HG02981 (cell line): ENCODE results near the gene C10orf90.

Experiments used
- ATAC-seq: cut with Tn5 transposase; IDR thresholded peaks from one replicate; pipeline ENCODE4 v1.9.1; 2021; ENCODE audit warnings: mild to moderate bottlenecking, moderate library complexity; ENCODE audit not compliant: unreplicated experiment

Gene C10orf90

GRCh38 chr10:126674741-126675515, 4.4 kb upstream of the C10orf90 start:
- ATAC-seq, result no peak

GRCh38 chr10:126673565-126673964, 3.1 kb upstream of the C10orf90 start:
- no peak for ATAC-seq

DNA sequence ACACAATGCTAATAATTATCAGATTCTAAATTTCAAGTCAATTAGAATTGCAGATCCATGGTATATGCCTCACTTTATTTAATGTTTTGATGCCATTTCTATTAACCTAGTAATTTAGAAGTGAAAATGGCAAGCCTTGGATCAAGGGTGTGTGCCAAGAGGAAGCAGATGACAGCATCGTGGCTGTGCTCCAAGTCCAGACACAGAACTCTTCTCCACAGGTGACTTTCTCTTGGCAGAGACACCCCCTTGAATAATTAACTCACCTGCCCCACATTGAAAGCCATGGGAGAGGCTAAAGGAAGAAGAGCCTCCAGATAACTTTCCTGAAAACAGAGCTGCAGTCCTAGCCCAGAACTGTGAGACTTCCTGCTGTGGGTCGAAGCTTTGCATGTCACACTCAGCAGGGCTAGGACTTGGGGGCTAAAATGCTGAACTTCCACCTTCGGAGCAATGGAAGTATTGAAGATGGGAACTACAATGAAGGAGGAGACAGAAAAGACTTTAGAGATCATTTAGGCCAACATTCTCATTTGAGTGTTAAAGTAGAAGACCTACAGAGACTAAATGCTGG, 996 bp upstream of the C10orf90 start:
- no peak for ATAC-seq

DNA sequence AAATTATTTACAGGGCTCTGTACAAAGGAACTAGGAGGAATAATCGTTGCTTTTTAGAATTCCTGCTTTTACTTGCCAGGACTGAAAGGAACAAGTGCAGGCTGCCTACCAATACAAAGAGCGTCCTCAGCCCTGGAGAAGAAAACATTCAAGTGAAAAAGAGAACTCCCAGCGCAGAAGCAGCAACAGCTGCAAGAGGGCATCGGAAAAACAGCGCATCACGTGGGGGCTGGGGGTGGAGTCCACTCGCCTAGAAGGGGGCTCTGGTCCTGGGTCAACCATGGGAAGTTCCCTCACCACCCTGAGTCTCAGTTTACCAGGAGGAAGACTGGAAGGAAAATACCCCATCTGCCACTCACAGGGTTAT, 385 bp upstream of the C10orf90 start:
- no peak for ATAC-seq

GRCh38 chr10:126669168-126669567, 1.3 kb downstream of the C10orf90 start:
- ATAC-seq, result no peak

DNA sequence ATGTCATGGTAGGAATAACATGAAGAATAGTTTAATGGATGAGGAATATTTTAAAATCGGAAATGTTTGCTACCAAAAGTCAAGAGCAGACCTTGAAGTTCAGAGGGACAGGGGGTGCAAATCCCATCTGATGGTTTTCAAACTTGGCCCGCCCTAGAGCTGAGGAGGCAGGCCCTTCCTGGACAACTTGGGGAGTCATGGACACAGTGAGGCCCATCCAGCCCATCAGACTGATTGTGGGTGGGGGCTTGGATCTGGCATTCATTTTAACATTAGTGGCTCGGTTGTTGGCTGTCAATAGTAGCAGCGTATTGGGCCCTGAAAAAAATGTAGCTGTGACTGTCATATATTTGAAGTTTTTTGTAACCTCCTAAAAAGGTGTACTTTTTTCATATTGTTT, 2.0 kb downstream of the C10orf90 start:
- ATAC-seq, result no peak

DNA sequence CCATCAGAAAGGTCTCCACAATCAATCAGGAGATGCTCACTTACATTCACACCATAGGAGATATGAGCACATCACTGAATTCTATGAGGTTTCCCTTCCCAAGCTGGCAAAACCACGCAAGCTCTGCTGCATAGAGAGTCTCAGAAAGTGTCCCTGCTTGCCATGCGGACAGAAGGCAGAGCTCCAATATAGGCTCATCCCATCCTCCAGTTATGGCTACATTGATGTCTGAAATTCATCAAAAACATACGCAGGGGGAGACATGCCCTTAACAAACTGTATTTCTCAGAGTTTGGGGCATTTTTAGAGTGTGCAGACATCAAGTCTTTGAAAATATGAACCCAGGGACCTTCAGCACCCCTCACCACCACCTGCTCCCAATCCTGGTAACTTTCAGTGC, 2.9 kb downstream of the C10orf90 start:
- no peak for ATAC-seq

GRCh38 chr10:126665207-126665606, 5.3 kb downstream of the C10orf90 start:
- ATAC-seq, result no peak

DNA sequence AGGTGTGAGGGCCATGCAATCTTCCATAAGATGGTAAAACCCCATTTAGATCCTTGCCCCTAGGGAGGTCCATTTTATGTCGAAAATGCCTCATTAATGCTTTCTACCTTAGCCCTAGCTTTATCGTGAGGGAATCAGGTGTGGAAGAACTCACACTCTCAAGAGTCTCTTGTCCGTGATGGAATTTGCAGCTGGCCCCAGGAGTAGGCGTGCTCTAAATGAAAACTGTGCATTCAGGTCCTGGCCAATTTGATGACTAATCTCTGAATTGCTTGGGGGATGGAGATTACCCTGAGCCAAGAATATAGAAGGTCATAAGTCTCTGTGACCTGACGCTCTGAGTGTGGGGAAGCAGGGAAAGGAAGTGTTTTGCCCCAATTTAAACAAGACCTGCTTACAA, 6.6 kb downstream of the C10orf90 start:
- ATAC-seq, result no peak

DNA sequence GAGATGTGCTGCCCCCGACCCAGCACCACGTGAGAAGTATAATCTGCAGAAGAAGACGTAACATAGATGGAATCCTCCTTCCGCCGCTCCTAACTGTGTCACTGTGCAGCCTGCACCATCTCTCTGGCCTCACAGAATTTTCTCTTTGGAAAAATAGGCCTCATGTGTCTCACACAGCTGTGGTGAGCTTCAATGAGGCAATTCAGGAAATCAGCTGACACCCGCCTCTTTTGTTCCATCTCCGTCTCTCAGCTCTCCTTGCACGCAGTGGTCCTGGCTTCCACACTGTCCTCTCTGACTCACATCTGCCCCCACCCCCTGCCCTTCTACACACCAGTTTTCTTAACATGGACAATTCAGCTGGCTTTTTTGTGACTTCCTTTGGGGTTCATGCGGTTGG, 7.2 kb downstream of the C10orf90 start:
- ATAC-seq, result no peak

- ATAC-seq, result no peak
These were observed 8.5 kb downstream of the C10orf90 start for GRCh38 chr10:126661841-126662515.

DNA sequence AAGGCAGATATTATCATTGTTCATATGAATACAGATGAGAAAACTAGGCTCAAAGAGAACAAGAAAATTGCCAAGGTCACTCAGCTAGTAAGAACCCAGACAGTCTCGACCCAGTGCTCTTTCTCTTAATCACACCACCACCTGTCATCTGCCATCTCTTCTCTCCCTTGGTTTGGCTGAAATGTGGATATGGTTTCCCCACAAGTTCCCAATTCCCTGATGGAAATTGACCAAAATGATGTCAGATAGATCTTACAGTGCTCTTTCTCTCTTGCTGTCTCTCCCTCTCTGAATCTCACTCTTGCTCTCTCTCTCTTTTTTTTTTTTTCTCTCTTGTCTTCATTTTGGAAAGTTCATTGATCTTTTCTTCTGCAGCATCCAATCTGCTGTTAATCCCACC, 9.1 kb downstream of the C10orf90 start:
- no peak for ATAC-seq

- no peak for ATAC-seq
These were observed 10.7 kb downstream of the C10orf90 start for GRCh38 chr10:126659750-126660149.

- no peak for ATAC-seq
These were observed 11.6 kb downstream of the C10orf90 start for GRCh38 chr10:126658928-126659327.

GRCh38 chr10:126654579-126654978, 15.9 kb downstream of the C10orf90 start:
- ATAC-seq, result no peak

DNA sequence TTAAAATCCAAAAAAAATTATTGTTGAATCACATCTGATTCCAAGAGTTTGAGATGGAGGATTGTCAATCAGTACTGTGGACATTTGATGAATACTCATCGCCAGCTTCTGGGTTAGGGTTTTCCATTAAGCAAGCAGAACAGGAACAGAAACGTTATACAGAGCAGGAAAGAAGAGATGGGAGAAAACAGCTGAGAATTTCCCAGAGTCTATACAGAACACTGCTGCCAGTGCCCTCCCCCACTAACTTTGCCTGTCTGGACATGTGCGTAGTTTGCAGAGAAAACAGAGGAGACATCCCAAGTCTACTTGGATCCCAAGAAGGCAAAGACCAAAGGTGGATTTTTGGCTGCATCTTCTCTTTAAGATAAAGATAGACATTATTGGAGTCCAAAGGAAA, 19.0 kb downstream of the C10orf90 start:
- no peak for ATAC-seq

DNA sequence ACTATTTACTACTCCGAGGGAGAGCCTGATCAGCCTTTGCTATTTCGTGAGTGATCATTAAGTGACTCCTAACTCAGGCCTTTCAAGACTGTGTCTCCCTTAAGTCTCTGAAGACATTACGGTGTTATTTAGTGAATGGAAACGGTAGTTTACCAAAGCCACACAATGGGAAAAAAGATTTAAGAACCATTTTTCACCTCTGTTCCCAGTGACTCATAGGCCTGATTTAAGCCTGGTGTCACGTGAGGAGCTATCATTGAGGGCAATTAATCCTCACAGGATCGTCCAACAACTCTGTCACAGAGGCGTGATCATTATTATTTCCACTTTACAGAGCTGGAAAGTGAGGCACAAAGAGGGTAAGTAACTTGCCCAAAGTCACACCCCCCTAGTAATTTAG, 20.3 kb downstream of the C10orf90 start:
- no peak for ATAC-seq

- ATAC-seq, result no peak
These were observed 23.4 kb downstream of the C10orf90 start for GRCh38 chr10:126647116-126647515.

DNA sequence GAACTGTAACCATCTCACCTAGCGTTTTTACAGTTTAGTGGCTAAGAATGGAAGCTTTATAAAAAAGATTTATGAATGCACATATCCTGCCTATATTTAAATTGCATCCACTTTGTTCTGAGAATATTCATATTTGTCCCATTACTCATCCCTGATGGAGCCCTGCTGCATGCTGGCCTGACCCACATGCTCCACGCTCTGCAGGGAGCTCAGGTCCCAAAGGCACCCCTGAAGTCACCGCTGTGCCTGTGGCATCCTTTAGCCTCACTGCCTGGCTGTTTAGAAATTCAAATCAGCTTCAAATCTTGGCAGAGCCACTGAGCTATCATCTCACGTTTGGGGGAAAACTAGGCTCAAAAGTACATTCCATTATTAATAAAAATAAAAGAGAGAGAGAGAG, 24.4 kb downstream of the C10orf90 start:
- ATAC-seq, result no peak

DNA sequence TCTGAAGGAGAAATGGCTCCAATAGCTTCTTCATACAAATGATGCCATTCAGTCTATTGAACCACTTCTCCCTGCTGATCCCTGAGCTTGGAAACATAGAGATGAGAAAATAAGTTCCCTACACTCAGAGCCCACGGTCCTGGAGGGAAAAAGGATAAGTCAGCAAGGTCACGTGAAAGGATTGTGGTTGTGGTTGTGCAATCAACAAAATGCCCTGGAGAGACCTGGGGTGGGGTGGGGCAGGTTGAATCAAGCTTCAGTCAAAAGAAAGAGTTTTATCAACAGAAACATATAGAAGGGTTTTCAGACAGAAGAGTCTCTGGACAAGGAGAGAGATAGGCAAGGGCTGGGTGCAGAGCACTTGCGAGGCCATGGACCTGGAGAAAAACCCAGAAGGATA, 30.1 kb downstream of the C10orf90 start:
- ATAC-seq, result no peak

DNA sequence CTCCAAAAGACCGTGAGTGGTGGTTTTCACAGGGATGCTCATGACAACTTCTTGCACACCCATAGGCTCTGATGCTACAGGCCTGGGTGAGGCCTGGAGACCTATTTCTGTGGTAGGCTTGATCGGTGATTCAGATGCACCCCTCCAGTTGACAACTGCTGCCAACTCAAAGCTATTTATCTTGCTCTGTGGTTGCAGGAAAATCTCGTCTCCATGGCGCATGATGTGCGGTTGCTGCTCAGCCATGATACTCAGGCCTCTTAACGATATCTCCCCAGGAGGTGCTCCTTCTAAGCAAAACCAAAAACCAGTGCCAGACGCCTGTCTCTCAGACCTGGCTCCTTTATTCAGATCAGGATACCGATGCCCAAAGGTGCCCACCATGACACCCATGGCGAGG, 31.4 kb downstream of the C10orf90 start:
- ATAC-seq, result no peak

DNA sequence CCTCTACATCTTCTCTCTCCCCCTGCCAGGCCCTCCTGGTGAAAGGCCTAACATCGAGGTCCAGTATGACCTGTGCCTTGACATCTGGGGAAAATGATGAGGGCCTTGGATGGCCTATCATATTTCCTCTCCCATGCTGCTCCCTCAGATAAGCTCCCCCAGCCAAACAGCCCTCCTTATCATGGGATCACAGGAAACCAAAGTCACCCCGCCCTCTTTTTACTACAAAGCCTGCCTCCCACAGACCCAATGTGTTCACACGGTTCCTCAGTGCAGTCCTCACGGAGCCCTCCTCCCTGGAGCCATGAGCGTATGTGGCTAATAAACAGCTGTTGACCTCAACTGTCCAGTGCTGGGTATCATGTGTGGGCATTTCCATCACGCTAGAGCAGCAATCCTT, 32.0 kb downstream of the C10orf90 start:
- ATAC-seq, result no peak
